NCI-H524 (cell line): ENCODE results near the gene EPHA5.
"Not testable (repeated sequence)": the region's sequence is repeated elsewhere in the genome, so short reads cannot be mapped to it uniquely, and the experiment has no call there.

Source experiments
- DNase-seq, 2 experiments: peaks; one replicate each; lab custom pipeline; 2025; lab: John Stamatoyannopoulos, UW

The EPHA5 gene

DNA sequence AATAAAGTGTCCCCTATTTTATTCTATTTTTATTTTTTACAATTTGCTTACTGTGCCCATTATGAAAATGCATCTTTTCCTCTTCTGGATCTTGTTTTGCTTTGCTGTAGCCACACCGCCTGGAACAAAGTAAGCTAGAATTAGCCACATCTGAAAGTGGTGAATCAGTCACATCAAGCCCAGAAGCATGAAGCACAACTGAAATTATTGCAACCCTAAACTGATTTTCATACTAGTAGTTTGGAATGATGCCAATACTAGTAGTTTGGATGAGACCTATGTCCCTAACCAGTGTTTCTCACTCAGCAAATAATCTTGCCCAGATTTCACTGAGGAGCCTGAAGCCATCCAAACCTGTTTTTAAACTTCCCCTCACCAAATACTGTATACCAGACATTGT lies 303.0 kb downstream of the EPHA5 start:
- no peak for DNase-seq

DNA sequence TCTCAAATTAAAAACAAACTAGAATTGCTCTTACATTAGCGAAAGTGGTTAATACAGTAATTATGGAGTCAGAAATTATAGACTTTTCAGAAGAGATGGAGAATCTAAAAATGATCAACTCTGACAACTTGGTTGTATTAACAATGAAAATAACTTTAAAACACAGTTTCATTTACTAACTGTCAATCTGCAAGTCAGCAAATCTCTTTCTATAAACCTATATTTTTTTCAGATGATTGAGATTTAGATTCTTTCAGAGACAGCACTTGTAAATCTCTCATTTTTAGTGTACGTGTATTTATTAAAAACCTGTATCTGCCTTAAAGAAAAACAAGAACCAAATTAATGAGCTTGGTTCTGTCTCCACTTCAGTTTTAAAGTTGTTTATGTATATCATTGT lies 311.4 kb downstream of the EPHA5 start:
- no peak for DNase-seq

DNA sequence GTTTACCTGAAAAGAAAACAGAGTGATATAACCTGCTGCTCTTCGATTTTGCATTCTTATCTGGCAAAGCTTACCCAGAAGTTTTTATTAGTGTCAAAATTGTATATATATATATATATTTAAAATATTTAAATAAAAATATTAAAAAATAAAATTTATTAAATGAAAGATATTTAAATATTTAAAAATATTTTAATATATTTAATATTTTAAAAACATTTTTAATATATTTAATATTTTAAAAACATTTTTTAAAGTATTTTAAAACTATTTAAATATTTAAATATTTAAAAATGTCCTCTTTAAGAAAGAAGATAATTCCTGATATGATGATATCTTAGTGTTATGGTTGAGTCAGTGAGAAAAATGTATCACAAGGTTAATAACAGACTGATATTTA lies 317.2 kb downstream of the EPHA5 start:
- no peak for DNase-seq

GRCh38 chr4:65344278-65344825 lies 325.9 kb downstream of the EPHA5 start:
- no peak for DNase-seq

DNA sequence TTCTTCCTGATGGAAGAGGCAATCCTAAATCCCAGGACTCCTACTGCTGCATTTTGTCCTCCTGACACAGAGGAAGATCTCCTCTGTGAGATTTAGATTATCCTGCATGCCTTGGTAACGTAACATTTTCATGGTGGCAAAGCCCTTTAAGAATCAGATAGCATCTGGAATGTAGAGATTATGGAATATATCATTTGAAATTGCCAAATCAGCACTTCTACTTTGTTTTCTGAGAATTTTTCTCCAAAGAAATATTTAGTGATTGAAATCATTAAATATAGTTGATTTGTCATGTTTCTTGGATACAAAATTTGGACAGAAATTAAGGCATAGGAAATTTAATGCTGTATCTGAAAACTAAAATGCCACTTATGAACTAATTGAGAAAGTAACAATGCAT lies 326.9 kb downstream of the EPHA5 start:
- DNase-seq = no peak

- no peak for DNase-seq
These were observed 328.7 kb downstream of the EPHA5 start for GRCh38 chr4:65341557-65341956.

DNA sequence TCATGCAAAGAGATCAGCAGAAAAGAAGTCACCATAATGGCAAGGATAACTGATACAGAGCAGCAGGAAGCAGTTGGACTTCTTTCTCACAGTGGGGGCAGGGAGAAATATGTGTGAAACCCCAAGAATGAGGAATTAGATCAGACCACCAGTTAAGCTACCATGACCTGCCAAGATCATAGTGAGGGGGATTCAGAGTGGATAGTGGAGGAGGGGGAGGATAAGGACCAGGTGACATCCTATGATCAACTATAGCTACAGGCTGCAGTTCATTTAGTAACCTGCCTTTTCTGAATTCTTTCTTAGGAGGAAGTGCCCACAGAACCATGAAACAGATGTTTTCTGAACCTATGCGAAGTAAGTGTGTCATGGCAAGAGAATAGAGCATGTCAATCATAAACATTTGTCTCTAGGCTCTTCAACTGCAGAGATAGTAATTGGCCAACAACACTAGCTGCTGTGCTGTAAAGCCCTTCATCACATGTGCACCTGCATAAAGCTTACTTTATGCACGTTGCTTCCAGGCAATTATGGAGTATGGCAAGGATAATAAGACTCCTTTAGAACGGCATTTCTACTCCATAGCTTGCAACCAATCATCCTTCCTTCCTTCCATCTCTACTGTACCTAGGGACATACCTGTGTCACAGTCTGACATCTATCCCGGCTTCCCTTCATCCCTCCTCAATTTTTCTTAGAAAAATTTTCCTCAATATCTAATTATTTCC lies 329.7 kb downstream of the EPHA5 start:
- DNase-seq = no peak

DNA sequence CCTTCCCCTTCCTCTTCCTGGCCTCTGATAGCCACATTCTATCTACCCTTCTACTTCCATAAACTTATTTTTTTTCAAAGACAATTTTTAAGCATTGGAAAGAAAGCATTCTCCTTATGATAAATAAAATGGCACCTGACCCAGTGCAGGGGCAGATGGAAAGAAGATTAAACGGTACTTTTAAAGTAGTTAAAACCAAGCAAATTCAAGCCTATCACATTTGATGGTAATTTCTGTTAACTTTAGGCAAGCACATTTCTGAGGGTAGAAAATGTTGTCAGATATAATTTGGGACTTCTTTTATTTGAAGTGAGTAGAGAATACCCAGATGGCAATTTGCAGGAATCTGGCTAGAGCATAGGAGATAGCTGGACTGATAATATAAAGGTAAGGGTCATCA lies 332.9 kb downstream of the EPHA5 start:
- DNase-seq = no peak

GRCh38 chr4:65336465-65336864 lies 333.8 kb downstream of the EPHA5 start:
- no peak for DNase-seq

DNA sequence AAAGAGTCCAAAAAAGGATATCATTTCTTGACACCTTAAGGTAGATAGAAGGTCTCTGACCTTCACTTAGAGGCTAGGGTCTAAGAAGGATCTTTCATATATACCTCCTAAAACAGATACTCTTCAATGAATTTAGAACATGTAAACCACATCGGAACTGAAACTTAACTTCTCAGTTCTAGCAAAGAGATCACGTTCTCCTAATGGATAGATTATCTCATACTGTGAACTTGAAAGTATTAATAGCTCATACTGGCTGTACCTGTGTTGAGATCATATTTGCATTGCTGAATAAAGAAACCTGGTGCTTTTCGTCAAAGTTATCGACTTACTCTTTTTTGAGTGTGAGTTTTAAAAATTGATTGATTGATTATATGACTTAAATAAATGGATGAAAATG lies 353.8 kb downstream of the EPHA5 start:
- DNase-seq = no peak

- no peak for DNase-seq
These were observed 359.2 kb downstream of the EPHA5 start for GRCh38 chr4:65311120-65311519.

GRCh38 chr4:65310586-65310985 lies 359.7 kb downstream of the EPHA5 start:
- DNase-seq = no peak

DNA sequence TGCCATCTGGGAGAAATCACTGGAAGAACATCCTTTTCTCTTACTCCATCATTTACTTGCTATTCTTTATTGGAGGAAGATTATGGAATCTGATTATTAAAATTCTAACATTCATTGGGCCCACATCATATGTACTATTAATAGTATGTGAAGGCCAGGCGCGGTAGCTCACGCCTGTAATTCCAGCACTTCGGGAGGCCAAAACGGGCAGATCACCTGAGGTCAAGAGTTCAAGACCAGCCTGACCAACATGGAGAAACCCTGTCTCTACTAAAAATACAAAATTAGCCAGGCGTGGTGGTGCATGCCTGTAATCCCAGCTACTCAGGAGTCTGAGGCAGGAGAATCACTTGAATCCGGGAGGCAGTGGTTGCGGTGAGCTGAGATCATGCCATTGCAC lies 361.7 kb downstream of the EPHA5 start:
- not testable (repeated sequence) for DNase-seq

GRCh38 chr4:65302145-65302544 lies 368.1 kb downstream of the EPHA5 start:
- no peak for DNase-seq

GRCh38 chr4:65296246-65296645 lies 374.0 kb downstream of the EPHA5 start:
- no peak for DNase-seq

DNA sequence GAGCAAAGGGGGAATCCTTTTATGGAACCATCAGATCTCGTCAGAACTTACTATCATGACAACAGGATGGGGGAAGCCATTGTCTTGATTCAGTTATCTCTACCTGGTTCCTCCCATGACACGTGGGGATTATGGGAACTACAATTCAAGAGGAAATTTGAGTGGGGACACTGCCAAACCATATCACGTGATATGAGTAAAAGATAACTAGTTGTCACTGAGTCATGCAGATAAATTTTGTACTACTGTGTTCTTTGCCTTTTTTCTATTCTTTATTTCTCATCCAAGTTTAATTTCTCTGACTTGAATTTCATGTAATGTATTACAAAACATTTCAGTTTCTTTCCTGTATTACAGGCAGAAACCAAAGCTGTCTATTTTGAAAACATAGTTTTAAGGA lies 383.2 kb downstream of the EPHA5 start:
- no peak for DNase-seq
